ENCODE measurements around the gene SLC5A10.

The SLC5A10 gene

DNA sequence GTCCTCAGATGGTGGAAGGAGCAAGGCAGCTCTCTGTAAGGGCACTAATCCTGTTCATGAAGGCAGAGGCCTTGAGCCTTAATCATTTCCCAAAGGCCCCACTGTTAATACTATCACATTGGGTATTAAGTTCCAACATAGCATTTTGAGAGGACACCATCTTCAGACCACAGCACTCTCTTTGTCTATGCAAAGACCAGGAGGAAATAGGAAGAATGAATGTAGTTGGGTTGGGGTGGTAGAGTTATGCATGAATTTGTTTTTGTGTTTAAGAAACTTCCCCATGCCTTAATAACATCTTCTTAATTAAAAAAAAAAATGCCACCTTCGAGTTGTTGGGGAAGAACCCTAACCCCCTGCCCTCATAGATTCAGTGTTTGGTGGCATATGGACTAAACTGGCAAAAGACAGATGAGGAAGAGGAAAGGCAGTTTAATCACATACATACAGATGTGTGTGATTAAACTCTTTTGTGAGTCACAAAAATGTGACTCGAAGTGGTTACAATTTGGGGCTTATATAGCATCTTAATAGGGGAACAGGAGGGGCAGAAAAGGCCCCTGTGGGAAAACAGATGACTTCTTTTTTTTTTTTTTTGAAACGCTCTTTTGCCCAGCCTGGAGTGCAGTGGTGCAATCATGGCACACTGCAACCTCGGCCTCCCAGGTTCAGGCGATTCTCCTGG, 35.0 kb upstream of the SLC5A10 start:
- Mint-ChIP-seq H3K27ac (no peak overlapping the region), H3K36me3 (ENCODE audit: low read depth) (peaks cover 71% of the 10 kb centered on the region), H3K4me1 (peaks cover 10% of the 10 kb centered on the region), H3K9me3 (no peaks in the 10 kb centered on the region), H3K27me3 (ENCODE audit: low read depth, poor library complexity) (no peaks in the 10 kb centered on the region), H3K4me3 (no peak overlapping the region)
- TF ChIP-seq, protein P1, sequence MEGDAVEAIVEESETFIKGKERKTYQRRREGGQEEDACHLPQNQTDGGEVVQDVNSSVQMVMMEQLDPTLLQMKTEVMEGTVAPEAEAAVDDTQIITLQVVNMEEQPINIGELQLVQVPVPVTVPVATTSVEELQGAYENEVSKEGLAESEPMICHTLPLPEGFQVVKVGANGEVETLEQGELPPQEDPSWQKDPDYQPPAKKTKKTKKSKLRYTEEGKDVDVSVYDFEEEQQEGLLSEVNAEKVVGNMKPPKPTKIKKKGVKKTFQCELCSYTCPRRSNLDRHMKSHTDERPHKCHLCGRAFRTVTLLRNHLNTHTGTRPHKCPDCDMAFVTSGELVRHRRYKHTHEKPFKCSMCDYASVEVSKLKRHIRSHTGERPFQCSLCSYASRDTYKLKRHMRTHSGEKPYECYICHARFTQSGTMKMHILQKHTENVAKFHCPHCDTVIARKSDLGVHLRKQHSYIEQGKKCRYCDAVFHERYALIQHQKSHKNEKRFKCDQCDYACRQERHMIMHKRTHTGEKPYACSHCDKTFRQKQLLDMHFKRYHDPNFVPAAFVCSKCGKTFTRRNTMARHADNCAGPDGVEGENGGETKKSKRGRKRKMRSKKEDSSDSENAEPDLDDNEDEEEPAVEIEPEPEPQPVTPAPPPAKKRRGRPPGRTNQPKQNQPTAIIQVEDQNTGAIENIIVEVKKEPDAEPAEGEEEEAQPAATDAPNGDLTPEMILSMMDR (IDR thresholded peaks at IDR 0.05) = no peak
- DNase-seq = no peak

DNA sequence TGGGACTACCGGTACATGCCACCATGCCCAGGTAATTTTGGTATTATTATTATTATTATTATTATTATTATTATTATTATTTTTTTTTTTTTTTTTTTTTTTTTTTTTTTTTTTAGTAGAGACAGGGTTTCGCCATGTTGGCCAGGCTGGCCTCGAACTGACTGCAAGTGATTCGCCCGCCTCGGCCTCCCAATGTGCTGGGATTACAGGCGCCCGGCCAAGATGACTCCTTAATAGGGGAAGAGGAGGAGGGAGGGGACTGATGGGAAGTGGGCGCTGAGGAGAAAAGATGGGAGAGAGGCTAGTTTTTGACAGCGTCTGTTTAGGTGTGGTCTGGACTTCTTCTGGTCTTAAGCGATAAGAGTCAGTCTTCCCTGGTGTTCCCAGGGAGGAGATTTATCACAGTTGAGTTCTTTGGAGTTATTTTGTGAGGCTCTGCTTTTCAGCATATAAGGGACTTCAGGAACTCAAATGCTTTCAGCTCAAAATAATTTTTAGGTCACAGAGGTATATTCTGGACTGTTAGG, 34.4 kb upstream of the SLC5A10 start:
- H3K4me1 Mint-ChIP-seq = peaks cover 10% of the 10 kb centered on the region
- TF ChIP-seq, protein P1 (IDR thresholded peaks at IDR 0.05) = no peak
- no peak overlapping the region for H3K4me3 Mint-ChIP-seq
- no peaks in the 10 kb centered on the region for H3K27me3 Mint-ChIP-seq (ENCODE audit: low read depth, poor library complexity)
- no peak for DNase-seq
- H3K9me3 Mint-ChIP-seq = no peaks in the 10 kb centered on the region
- no peak overlapping the region for H3K27ac Mint-ChIP-seq
- peaks cover 65% of the 10 kb centered on the region for H3K36me3 Mint-ChIP-seq (ENCODE audit: low read depth)

DNA sequence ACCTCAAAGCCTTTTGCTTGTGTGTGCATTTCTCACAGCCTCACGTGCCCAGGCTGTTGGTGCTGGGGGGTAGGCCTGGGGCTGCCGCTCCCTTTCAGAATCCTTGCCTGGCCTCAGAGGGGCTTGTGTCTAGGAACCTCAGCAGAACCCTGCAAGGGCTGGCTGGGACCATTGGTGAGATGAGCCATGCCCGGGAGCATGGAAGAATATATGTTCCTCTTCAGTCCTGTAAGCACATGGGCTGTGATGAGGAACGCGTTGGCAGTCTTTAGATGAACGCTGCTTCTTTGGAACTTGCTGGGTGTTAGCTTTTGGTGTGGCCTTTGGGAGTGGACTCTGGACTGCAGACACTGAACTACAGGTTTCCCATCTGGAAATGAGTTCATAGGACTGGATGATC, 32.0 kb upstream of the SLC5A10 start:
- TF ChIP-seq, protein P1 (IDR thresholded peaks at IDR 0.05) = no peak
- Mint-ChIP-seq H3K4me1 (peaks cover 10% of the 10 kb centered on the region), H3K4me3 (no peak overlapping the region), H3K9me3 (no peaks in the 10 kb centered on the region), H3K27ac (peak overlapping the region; percentile 78), H3K36me3 (ENCODE audit: low read depth) (peaks cover 54% of the 10 kb centered on the region), H3K27me3 (ENCODE audit: low read depth, poor library complexity) (no peaks in the 10 kb centered on the region)
- DNase-seq = no peak

DNA sequence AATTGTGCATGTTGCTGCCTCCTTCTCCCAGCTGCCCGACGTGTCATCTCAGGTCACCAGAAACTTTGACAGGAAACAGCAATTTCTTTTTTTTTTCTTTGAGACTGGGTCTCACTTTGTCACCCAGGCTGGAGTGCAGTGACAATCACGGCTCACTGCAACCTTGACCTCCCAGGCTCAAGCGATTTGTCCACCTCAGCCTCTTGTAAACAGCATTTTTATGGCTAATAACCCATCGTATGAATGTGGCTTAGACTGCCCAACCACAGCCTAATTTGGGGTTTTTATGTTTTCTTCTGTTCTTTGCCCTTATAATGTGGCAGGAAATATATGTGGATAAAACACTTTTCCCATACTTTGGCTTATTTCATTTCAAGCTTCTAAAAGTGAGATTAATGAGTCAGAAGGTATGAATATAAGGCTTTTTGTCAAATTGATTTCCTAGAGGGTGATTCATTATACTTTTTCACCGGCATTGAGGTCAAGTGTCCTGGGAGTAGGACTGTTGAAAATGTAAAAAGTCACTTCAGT, 31.0 kb upstream of the SLC5A10 start:
- no peaks in the 10 kb centered on the region for H3K9me3 Mint-ChIP-seq
- DNase-seq = no peak
- peaks cover 10% of the 10 kb centered on the region for H3K4me1 Mint-ChIP-seq
- H3K27ac Mint-ChIP-seq = peak overlapping the region; percentile 32
- H3K36me3 Mint-ChIP-seq (ENCODE audit: low read depth) = peaks cover 50% of the 10 kb centered on the region
- no peak overlapping the region for H3K4me3 Mint-ChIP-seq
- TF ChIP-seq, protein P1 (IDR thresholded peaks at IDR 0.05) = no peak
- no peaks in the 10 kb centered on the region for H3K27me3 Mint-ChIP-seq (ENCODE audit: low read depth, poor library complexity)

DNA sequence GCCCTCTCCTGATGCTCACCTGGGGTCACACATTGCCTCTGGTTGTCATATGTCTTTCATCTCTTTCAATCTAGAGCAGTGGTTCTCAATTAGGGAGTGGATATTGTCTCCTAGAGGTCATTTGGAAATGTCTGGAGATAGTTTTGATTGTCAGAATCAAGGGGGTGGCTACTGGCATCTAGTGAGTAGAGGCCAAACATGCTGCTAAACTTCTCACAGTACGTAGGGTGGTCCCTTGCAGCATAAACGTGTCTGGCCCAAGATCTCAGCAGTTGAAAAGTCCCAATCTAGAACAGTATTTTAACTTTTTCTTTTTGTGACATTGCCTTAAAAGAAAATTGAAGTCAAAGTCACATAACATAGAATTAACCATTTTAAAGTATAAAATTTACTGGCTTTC, 30.5 kb upstream of the SLC5A10 start:
- Mint-ChIP-seq H3K4me1 (peaks cover 10% of the 10 kb centered on the region), H3K27ac (no peak overlapping the region), H3K4me3 (no peak overlapping the region), H3K9me3 (no peaks in the 10 kb centered on the region), H3K27me3 (ENCODE audit: low read depth, poor library complexity) (no peaks in the 10 kb centered on the region), H3K36me3 (ENCODE audit: low read depth) (peaks cover 46% of the 10 kb centered on the region)
- TF ChIP-seq, protein P1 (IDR thresholded peaks at IDR 0.05) = no peak
- no peak for DNase-seq

All from nephron progenitor cell (in vitro differentiated cells).